K562 (cell line): ENCODE data around the gene KIF26A. TPM values are rescaled to one million over a fixed set of nuclear protein-coding genes. Genes with fewer than 3 reads are reported as not detected.

Source experiments
- ATAC-seq: fragments of 200-7000 bp; cut with Tn5 transposase; 3 replicates; pipeline ENCODE4 v1.9.1; 2020; ENCODE audit warnings: moderate library complexity
- BruUV-seq: library from RNA; stranded (reverse); fragments of 400-500 nt; replicated peaks from 2 replicates; lab custom pipeline; 2021; lab: Mats Ljungman, UMichigan
- CTCF ChIA-PET: fragments of 300-600 bp; formaldehyde crosslinking; extraction: SDS; loops from one replicate; lab custom pipeline; 2021; ENCODE audit warnings: low intra/inter-chr PET ratio; lab: Yijun Ruan, JAX
- POLR2A ChIA-PET: fragments of 300-600, 350-650 bp; sonication (Branson Sonifier 250); formaldehyde crosslinking; extraction: SDS; loops from one replicate; lab custom pipeline; 2021; ENCODE audit warnings: antibody characterized with exemption, inconsistent platforms; lab: Yijun Ruan, JAX
- DNase-seq, 4 experiments: peaks; one replicate each; pipeline versions ENCODE4 v3.0.0 to v3.0.0-alpha.2; 2011 to 2018; ENCODE audit warnings: low spot score in 3 of 4, mixed read lengths in 3 of 4; ENCODE audit errors: extremely low read depth in 1 of 4
- FAIRE-seq: peaks from 2 replicates; lab custom pipeline; 2011; peaks lifted over from hg19 to GRCh38; lab: Jason Lieb, UNC
- H2AFZ ChIP-seq: 2 replicates; pipeline ENCODE4 v1.6.0; 2011; ENCODE audit warnings: low read depth, low read length, control low read depth, inconsistent platforms
- H3K27ac ChIP-seq: fragments of 200-600 bp; 3 replicates; pipeline ENCODE4 v1.8.0; 2011; ENCODE audit warnings: low read depth, mild to moderate bottlenecking, control low read depth, inconsistent platforms, low read length, moderate library complexity, mixed read lengths; ENCODE audit errors: extremely low read depth
- H3K27me3 ChIP-seq, 2 experiments: fragments of 300-600 bp in 1 of 2; 2 replicates in 1 of 2; 3 replicates in 1 of 2; pipeline versions ENCODE4 v1.6.0 to v1.8.0; 2011; ENCODE audit warnings: inconsistent platforms in 2 of 2, low read length in 2 of 2, mild to moderate bottlenecking in 1 of 2, mixed read lengths in 1 of 2, moderate library complexity in 1 of 2; ENCODE audit not compliant: control insufficient read depth in 2 of 2, insufficient read depth in 2 of 2
- H3K36me3 ChIP-seq: fragments of 300-600 bp; 3 replicates; pipeline ENCODE4 v1.8.0; 2011; ENCODE audit warnings: mild to moderate bottlenecking, low read length, inconsistent platforms; ENCODE audit not compliant: control insufficient read depth, insufficient read depth
- H3K4me1 ChIP-seq, 2 experiments: fragments of 200-600 bp in 1 of 2; replicated peaks in 1 of 2; 2 replicates in 1 of 2; 3 replicates in 1 of 2; pipeline versions ENCODE4 v1.5.1 to v1.8.0; 2011; ENCODE audit warnings: inconsistent platforms in 2 of 2, low read length in 2 of 2, mild to moderate bottlenecking in 1 of 2, mixed read lengths in 1 of 2, moderate library complexity in 1 of 2; ENCODE audit not compliant: control insufficient read depth in 2 of 2, insufficient read depth in 2 of 2
- H3K4me2 ChIP-seq: 2 replicates; pipeline ENCODE4 v1.6.1; 2011; ENCODE audit warnings: low read length, control low read depth, inconsistent platforms, mixed read lengths; ENCODE audit not compliant: insufficient read depth
- H3K4me3 ChIP-seq: fragments of 200-600 bp; sonication (generic), shearing (Covaris generic); 2 replicates; pipeline ENCODE4 v1.5.1; 2016; ENCODE audit warnings: control low read depth, inconsistent platforms
- H3K79me2 ChIP-seq: fragments of 200-600 bp; 3 replicates; pipeline ENCODE4 v1.8.0; 2011; ENCODE audit warnings: low read length, inconsistent platforms; ENCODE audit not compliant: control insufficient read depth, insufficient read depth
- H3K9ac ChIP-seq, 2 experiments: 2 replicates each; pipeline versions ENCODE4 v1.6.0 to v1.6.1; 2011; ENCODE audit warnings: low read depth in 2 of 2, low read length in 2 of 2, control low read depth in 1 of 2, inconsistent platforms in 1 of 2, mild to moderate bottlenecking in 1 of 2, mixed read lengths in 1 of 2; ENCODE audit not compliant: insufficient read depth in 1 of 2
- H3K9me1 ChIP-seq: one replicate; pipeline ENCODE4 v1.6.0; 2011; ENCODE audit warnings: inconsistent platforms, mild to moderate bottlenecking, low read length, moderate library complexity; ENCODE audit not compliant: control insufficient read depth, insufficient read depth
- H3K9me3 ChIP-seq: replicated peaks from 2 replicates; pipeline ENCODE4 v1.5.1; 2011; ENCODE audit warnings: low read depth, low read length, inconsistent platforms; ENCODE audit not compliant: control insufficient read depth, insufficient read depth
- H4K20me1 ChIP-seq: replicated peaks from 2 replicates; pipeline ENCODE4 v1.6.1; 2011; ENCODE audit warnings: low read length, inconsistent platforms, mixed read lengths; ENCODE audit not compliant: control insufficient read depth, insufficient read depth
- BHLHE40 ChIP-seq: IDR thresholded peaks from 2 replicates; pipeline ENCODE4 v1.6.1; 2011; ENCODE audit warnings: low read length, improper control_type of control experiment
- DACH1 ChIP-seq: fragments of 450-650 bp; IDR thresholded peaks from 2 replicates; pipeline ENCODE4 v1.6.1; 2018; ENCODE audit not compliant: partially characterized antibody
- FOXK2 ChIP-seq, 2 experiments: fragments of 450-650 bp; IDR thresholded peaks in 1 of 2; conservative IDR thresholded peaks in 1 of 2; 2 replicates each; pipeline ENCODE4 v1.6.1; 2016; ENCODE audit warnings: low read depth in 2 of 2, mild to moderate bottlenecking in 1 of 2
- RERE ChIP-seq: sonication (generic); formaldehyde crosslinking; IDR thresholded peaks from 2 replicates; pipeline ENCODE4 v1.8.0; 2023; ENCODE audit warnings: missing genetic modification reagents, mild to moderate bottlenecking, borderline replicate concordance
- SMARCA4 ChIP-seq: fragments of 450-650 bp; IDR thresholded peaks from 2 replicates; pipeline ENCODE4 v1.6.1; 2016
- SMARCB1 ChIP-seq: IDR thresholded peaks from 2 replicates; pipeline ENCODE4 v1.6.1; 2011; ENCODE audit warnings: improper control_type of control experiment, low read depth; ENCODE audit not compliant: insufficient read length
- TRIM24 ChIP-seq, 2 experiments: fragments of 450-650 bp; IDR thresholded peaks; 2 replicates each; pipeline ENCODE4 v1.6.1; 2016
- UBTF ChIP-seq, 2 experiments: IDR thresholded peaks; 2 replicates each; pipeline ENCODE4 v1.6.1; 2012; ENCODE audit warnings: improper control_type of control experiment in 2 of 2, low read depth in 2 of 2, low read length in 2 of 2, borderline replicate concordance in 1 of 2
- ZNF146 ChIP-seq: IDR thresholded peaks from one replicate; pipeline ENCODE4 v1.6.1; 2018; ENCODE audit warnings: missing compliant biosample characterization; ENCODE audit not compliant: unreplicated experiment
- ZNF277 ChIP-seq: fragments of 250-450 bp; sonication (Bioruptor Pico); IDR thresholded peaks from 2 replicates; pipeline ENCODE4 v1.8.0; 2022; ENCODE audit warnings: inconsistent platforms, mild to moderate bottlenecking, moderate library complexity, borderline replicate concordance
- WGBS: fragments of 100-300 bp; shearing (Covaris generic); methylation state at CpG from one replicate; pipeline ENCODE4 v1.1.6; 2016; ENCODE audit warnings: low coverage, mixed read lengths; ENCODE audit not compliant: insufficient coverage; ENCODE audit errors: missing lambda C conversion rate; 5-methylcytosine and 5-hydroxymethylcytosine counted together
- in situ Hi-C: fragments of 300-500 bp; cut with MboI; formaldehyde crosslinking; loops from 4 replicates; pipeline ENCODE4 v1.15.0; 2018; ENCODE audit warnings: inconsistent platforms, mixed read lengths
- intact Hi-C: fragments of 100-400 bp; cut with micrococcal nuclease; formaldehyde crosslinking; loops from 2 replicates; pipeline ENCODE4 v1.14.2; 2022
- polyA plus RNA-seq, 8 experiments: library from polyadenylated mRNA; depleted of rRNA in 4 of 8; stranded (reverse) in 5 of 8; unstranded in 3 of 8; fragments of >200 nt; fragmentation: Nextera tagmentation in 2 of 8; fragmentation: Illumina TruSeq in 1 of 8; extraction: Ambion mirVana in 2 of 8; extraction: Trizol in 1 of 8; gene quantifications; 2 replicates each; pipeline versions ENCODE4 v1.2.1 to v1.2.3, GENCODE V29; 2011 to 2014; ENCODE audit warnings: inconsistent platforms in 1 of 8, missing spikeins in 1 of 8
- total RNA-seq, 7 experiments: library from RNA; depleted of rRNA in 6 of 7; stranded (reverse); fragments of >200 nt in 6 of 7; fragmentation: Illumina TruSeq in 2 of 7; extraction: Trizol in 2 of 7; gene quantifications; 2 replicates each; pipeline versions ENCODE4 v1.2.1 to v1.2.3, GENCODE V29; 2011 to 2021; ENCODE audit warnings: low replicate concordance in 1 of 7
- TF ChIP-seq, protein P1 (sequence below): sonication (generic); formaldehyde crosslinking; IDR thresholded peaks from 2 replicates; pipeline ENCODE4 v1.8.1; 2022; ENCODE audit warnings: missing genetic modification reagents
- TF ChIP-seq, protein P2 (sequence below): fragments of 250-450 bp; sonication (Bioruptor Pico); IDR thresholded peaks from 2 replicates; pipeline ENCODE4 v1.9.0; 2021; ENCODE audit warnings: mild to moderate bottlenecking

Gene KIF26A
- total and polyA plus RNA-seq, 9 of the 15 experiments (the other 6 are each of a cell fraction or from before 2014, with no cell fraction given), result 0.04 TPM; not detected in 8

DNA sequence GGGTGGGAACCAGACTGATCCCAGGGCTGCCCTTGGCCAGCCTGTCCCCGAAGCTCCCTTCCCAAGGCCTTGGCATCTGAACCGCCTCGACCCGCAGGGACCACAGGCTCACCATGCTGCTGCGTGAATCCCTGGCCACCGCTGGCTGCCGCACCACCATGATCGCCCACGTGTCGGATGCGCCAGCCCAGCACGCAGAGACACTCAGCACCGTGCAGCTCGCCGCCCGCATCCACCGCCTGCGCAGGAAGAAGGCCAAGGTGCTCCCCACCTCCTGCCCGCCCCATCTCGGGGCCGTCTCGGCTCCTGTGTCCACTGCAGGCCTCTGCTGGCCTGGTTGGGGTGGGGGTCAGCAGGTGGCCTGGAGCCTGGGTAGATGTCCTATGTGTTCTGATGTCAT is 35.7 kb downstream of the KIF26A start:
- intact Hi-C loops (no loop called here), in situ Hi-C loops (no loop called here)
- no peak for FAIRE-seq
- Histone ChIP-seq H3K9me3 (no peaks in the 10 kb centered on the region), H3K4me3 (no peak overlapping the region), H3K9ac (no peak overlapping the region), H3K27me3 (peaks cover 0 to 65% of the 10 kb centered on the region in 2 experiments; a peak in 4 of 5 replicates), H3K4me1 (peaks cover 0 to 19% of the 10 kb centered on the region in 2 experiments; a peak in 1 of 5 replicates), H2AFZ (no peak overlapping the region), H3K4me2 (no peak overlapping the region), H3K27ac (no peak overlapping the region), H3K79me2 (no peaks in the 10 kb centered on the region), H3K9me1 (no peaks in the 10 kb centered on the region), H4K20me1 (peaks cover 11% of the 10 kb centered on the region; the same call in 1 of the 2 replicates), H3K36me3 (no peaks in the 10 kb centered on the region)
- no TSS peak for BruUV-seq
- no peak for DNase-seq
- CTCF ChIA-PET, result no interaction called here
- POLR2A ChIA-PET, result interaction anchor here (0.5 kb wide), 1 partner anchor 20 kb away, joined by 4 read pairs; no protein-coding TSS in a partner anchor
- WGBS, result no CpG with 5 or more reads among the region's 22 CpGs
- ATAC-seq, result no peak
- TF ChIP-seq BHLHE40, result no peak
- no peak for TF ChIP-seq ZNF146 (CRISPR knock-in tag)
- no peak for TF ChIP-seq SMARCA4
- TF ChIP-seq, protein P1, sequence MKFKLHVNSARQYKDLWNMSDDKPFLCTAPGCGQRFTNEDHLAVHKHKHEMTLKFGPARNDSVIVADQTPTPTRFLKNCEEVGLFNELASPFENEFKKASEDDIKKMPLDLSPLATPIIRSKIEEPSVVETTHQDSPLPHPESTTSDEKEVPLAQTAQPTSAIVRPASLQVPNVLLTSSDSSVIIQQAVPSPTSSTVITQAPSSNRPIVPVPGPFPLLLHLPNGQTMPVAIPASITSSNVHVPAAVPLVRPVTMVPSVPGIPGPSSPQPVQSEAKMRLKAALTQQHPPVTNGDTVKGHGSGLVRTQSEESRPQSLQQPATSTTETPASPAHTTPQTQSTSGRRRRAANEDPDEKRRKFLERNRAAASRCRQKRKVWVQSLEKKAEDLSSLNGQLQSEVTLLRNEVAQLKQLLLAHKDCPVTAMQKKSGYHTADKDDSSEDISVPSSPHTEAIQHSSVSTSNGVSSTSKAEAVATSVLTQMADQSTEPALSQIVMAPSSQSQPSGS (CRISPR knock-in tag), result no peak
- TF ChIP-seq FOXK2 (conservative IDR thresholded peaks at IDR 0.05 in 1 of 2, IDR thresholded peaks at IDR 0.05 in 1 of 2; ENCODE audit: low read depth in 2 of 2), result no peak
- no peak for TF ChIP-seq ZNF277 (CRISPR knock-in tag)
- TF ChIP-seq SMARCB1, result no peak
- no peak for TF ChIP-seq UBTF (IDR thresholded peaks at IDR 0.05; ENCODE audit: borderline replicate concordance in 1 of 2, low read depth in 2 of 2, low read length in 2 of 2)
- no peak for TF ChIP-seq TRIM24 (IDR thresholded peaks at IDR 0.05)
- TF ChIP-seq DACH1, result no peak
- TF ChIP-seq, protein P2, sequence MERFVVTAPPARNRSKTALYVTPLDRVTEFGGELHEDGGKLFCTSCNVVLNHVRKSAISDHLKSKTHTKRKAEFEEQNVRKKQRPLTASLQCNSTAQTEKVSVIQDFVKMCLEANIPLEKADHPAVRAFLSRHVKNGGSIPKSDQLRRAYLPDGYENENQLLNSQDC (CRISPR knock-in tag), result no peak
- no peak for TF ChIP-seq RERE
